ENCODE measurements around the gene RABGAP1L.

Gene RABGAP1L

DNA sequence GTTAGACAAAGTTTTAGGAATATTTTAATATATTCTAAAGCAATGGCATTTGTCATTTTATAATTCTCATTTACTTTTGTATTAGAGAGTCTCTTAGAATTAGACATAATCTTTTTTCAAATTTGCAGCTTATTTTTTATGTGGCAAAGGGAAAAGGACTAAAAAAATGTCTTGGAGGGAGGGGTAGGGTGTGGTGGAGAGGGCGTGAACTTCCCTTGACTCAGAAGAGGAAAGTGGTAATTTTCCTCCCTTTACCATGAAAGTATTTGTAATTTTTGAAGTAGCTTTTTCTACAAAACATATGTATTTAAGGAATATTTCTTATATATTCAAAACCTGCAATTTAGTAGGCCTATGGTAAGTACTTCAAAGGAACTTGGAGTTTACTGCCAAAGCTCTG, 6.9 kb upstream of the RABGAP1L start:
- Mint-ChIP-seq H3K4me3 (no peak overlapping the region), H3K27me3 (ENCODE audit: low read depth, poor library complexity) (peaks cover 5% of the 10 kb centered on the region), H3K4me1 (no peaks in the 10 kb centered on the region), H3K36me3 (ENCODE audit: low read depth) (no peaks in the 10 kb centered on the region), H3K27ac (no peak overlapping the region), H3K9me3 (peaks cover 14% of the 10 kb centered on the region)
- TF ChIP-seq, protein P1, sequence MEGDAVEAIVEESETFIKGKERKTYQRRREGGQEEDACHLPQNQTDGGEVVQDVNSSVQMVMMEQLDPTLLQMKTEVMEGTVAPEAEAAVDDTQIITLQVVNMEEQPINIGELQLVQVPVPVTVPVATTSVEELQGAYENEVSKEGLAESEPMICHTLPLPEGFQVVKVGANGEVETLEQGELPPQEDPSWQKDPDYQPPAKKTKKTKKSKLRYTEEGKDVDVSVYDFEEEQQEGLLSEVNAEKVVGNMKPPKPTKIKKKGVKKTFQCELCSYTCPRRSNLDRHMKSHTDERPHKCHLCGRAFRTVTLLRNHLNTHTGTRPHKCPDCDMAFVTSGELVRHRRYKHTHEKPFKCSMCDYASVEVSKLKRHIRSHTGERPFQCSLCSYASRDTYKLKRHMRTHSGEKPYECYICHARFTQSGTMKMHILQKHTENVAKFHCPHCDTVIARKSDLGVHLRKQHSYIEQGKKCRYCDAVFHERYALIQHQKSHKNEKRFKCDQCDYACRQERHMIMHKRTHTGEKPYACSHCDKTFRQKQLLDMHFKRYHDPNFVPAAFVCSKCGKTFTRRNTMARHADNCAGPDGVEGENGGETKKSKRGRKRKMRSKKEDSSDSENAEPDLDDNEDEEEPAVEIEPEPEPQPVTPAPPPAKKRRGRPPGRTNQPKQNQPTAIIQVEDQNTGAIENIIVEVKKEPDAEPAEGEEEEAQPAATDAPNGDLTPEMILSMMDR (IDR thresholded peaks at IDR 0.05): no peak
- DNase-seq: no peak

DNA sequence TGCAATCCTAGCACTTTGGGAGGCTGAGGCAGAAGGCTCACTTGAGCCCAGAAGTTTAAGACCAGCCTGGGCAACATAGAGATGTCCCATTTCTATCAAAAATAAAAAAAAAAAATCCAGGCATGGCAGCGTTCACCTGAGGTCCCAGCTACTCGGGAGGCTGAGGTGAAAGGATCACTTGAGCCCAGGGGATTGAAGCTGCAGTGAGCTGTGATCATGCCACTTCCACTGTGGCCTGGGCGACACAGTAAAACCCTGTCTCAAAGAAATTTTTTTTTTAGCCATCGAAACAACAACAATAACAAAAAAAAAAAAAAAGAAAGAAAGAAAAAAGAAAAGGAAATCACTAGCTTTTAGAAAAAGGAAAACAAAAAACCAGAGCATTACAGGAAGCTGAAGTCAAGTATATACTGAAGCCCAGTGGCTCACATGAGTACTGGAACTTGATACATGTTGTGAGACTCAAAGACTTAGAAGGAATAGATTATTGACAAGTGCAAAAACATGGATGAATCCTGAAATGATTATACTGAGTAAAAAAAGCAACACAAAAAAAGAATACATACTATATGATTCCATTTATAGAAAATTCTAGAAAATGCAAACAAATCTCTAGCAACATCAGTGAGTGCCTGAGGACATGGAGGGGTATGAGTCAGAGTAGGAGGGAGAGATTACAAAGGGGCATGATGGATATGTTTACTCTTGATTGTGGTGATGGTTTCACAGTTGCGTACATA, 6.1 kb upstream of the RABGAP1L start:
- peaks cover 5% of the 10 kb centered on the region for H3K27me3 Mint-ChIP-seq (ENCODE audit: low read depth, poor library complexity)

DNA sequence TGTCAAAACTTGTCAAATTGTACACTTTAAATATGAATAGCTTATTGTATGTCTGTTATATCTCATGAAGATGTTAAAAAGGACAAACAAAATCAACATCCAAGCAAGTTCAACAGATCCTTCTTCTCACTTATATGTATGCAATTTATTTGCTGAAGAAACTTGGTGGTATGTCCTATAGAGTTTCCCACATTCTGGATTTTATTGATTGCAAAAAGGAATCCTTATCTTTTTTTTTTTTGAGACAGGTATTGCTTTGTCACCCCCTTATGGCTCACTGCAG, 5.6 kb upstream of the RABGAP1L start:
- no peak overlapping the region for H3K4me3 Mint-ChIP-seq
- no peak overlapping the region for H3K27ac Mint-ChIP-seq
- no peak for DNase-seq
- H3K4me1 Mint-ChIP-seq: peaks cover 8% of the 10 kb centered on the region
- H3K9me3 Mint-ChIP-seq: peaks cover 5% of the 10 kb centered on the region
- TF ChIP-seq, protein P1 (IDR thresholded peaks at IDR 0.05): no peak
- no peaks in the 10 kb centered on the region for H3K36me3 Mint-ChIP-seq (ENCODE audit: low read depth)
- peaks cover 5% of the 10 kb centered on the region for H3K27me3 Mint-ChIP-seq (ENCODE audit: low read depth, poor library complexity)

More for the DNA sequence above, 6.1 kb upstream of the RABGAP1L start:
- Mint-ChIP-seq H3K4me3 (no peak overlapping the region), H3K36me3 (ENCODE audit: low read depth) (no peaks in the 10 kb centered on the region), H3K4me1 (peaks cover 3% of the 10 kb centered on the region), H3K9me3 (peaks cover 6% of the 10 kb centered on the region), H3K27ac (no peak overlapping the region)
- TF ChIP-seq, protein P1 (IDR thresholded peaks at IDR 0.05): no peak
- no peak for DNase-seq

DNA sequence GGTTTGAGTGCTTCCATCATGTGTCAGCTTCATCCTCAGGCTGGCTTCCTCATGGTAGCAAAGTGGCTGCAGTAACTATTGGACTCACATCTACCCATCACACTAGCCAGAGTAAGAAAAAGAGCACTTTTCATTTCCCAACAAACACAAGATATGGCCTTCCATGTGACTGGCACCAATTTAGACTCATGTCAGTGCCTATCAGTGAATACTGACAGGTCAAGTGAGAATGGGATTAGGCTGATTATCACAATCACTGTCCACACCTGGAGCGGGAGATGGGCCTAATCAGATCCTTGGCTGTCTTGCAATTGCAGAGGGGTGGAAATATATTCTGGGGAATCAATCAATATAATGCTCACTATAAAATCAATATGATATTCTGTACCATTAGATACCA, 2.9 kb upstream of the RABGAP1L start:
- Mint-ChIP-seq H3K4me3 (no peak overlapping the region), H3K27me3 (ENCODE audit: low read depth, poor library complexity) (peaks cover 5% of the 10 kb centered on the region), H3K36me3 (ENCODE audit: low read depth) (no peaks in the 10 kb centered on the region)

DNA sequence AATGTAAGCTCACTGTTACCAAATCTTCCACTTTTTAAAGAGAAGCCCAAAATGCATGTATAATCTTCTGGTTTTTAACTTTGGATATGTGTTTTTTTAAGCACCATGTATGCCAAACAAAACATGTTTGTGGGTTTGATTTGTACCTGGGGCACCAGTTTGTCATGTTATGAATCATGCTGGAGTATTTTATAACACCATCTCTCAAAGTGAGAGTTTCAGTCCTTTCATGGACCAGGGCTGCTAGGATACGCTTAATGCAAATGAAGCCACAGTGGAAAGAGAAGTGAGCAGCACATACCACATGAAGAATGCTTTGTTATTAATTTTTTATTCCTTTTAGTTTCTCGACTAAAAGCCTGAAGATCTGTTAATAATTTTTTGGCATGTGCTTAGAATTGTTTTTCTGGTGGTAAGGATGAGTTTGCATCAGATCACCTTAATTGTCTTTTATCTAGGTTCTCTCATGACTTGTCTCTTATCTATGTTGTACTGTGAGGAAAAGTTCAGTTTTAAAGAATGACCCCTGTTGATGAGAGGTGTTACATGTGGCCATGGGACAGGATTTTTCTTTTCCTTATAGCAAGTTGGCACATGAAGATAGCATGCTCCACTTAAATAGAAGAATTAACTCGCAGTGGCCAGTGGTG, 2.0 kb upstream of the RABGAP1L start:
- H3K36me3 Mint-ChIP-seq (ENCODE audit: low read depth): no peaks in the 10 kb centered on the region
- no peak for DNase-seq
- peaks cover 31% of the 10 kb centered on the region for H3K4me1 Mint-ChIP-seq
- H3K9me3 Mint-ChIP-seq: no peaks in the 10 kb centered on the region
- TF ChIP-seq, protein P1 (IDR thresholded peaks at IDR 0.05): no peak
- H3K27me3 Mint-ChIP-seq (ENCODE audit: low read depth, poor library complexity): peaks cover 5% of the 10 kb centered on the region
- no peak overlapping the region for H3K4me3 Mint-ChIP-seq
- H3K27ac Mint-ChIP-seq: no peak overlapping the region

More for the DNA sequence above, 2.9 kb upstream of the RABGAP1L start:
- Mint-ChIP-seq H3K4me1 (peaks cover 26% of the 10 kb centered on the region), H3K27ac (no peak overlapping the region), H3K9me3 (no peaks in the 10 kb centered on the region)
- no peak for DNase-seq
- TF ChIP-seq, protein P1 (IDR thresholded peaks at IDR 0.05): no peak
